HFF-Myc (cell line): ENCODE results near the gene CAMK1D.

ENCODE experiments used
- DNase-seq: peaks from one replicate; pipeline ENCODE4 v3.0.0-alpha.2; 2011; ENCODE audit warnings: low read depth; ENCODE audit errors: extremely low read depth
- H3K4me3 ChIP-seq: replicated peaks from 2 replicates; pipeline ENCODE4 v1.5.1; 2011; ENCODE audit warnings: low read depth, mild to moderate bottlenecking, control low read depth, low read length
- CTCF ChIP-seq: IDR thresholded peaks from 2 replicates; pipeline ENCODE4 v1.5.1; 2012; ENCODE audit warnings: mild to moderate bottlenecking, low read depth, low read length, control low read depth; ENCODE audit errors: missing control alignments

CAMK1D gene

GRCh38 chr10:12480440-12480839, 131.1 kb downstream of the CAMK1D start:
- TF ChIP-seq CTCF, result no peak
- DNase-seq, result no peak
- H3K4me3 ChIP-seq, result no peak overlapping the region

GRCh38 chr10:12481924-12482323, 132.6 kb downstream of the CAMK1D start:
- no peak for TF ChIP-seq CTCF
- no peak overlapping the region for H3K4me3 ChIP-seq
- DNase-seq, result no peak

- DNase-seq, result no peak
- no peak for TF ChIP-seq CTCF
- H3K4me3 ChIP-seq, result no peak overlapping the region
Measured at GRCh38 chr10:12482587-12482986, 133.2 kb downstream of the CAMK1D start.

GRCh38 chr10:12484002-12484918, 134.9 kb downstream of the CAMK1D start:
- no peak for TF ChIP-seq CTCF
- no peak for DNase-seq
- H3K4me3 ChIP-seq, result no peak overlapping the region

GRCh38 chr10:12484941-12485805, 135.8 kb downstream of the CAMK1D start:
- DNase-seq, result no peak
- no peak for TF ChIP-seq CTCF
- H3K4me3 ChIP-seq, result no peak overlapping the region

- H3K4me3 ChIP-seq, result no peak overlapping the region
- no peak for TF ChIP-seq CTCF
- no peak for DNase-seq
Measured at GRCh38 chr10:12487366-12487765, 138.0 kb downstream of the CAMK1D start.
